Esophagus squamous epithelium (tissue), 4 donors: ENCODE measurements around the gene PCDHGB2.
A peak's percentile ranks its signal among the peaks of the same experiment; 100 is the strongest.

ENCODE experiments used
- POLR2A ChIP-seq, 4 donors: fragments of 450-650 bp; IDR thresholded peaks; one replicate each; pipeline ENCODE4 v1.6.1; 2017; ENCODE audit warnings: antibody characterized with exemption in 4 of 4, mild to moderate bottlenecking in 4 of 4, moderate library complexity in 3 of 4
- TF ChIP-seq, protein P1 (sequence below), 6 experiments: fragments of 450-650 bp in 4 of 6; fragments of 200-600 bp in 2 of 6; sonication (generic) in 2 of 6; IDR thresholded peaks; one replicate each; pipeline ENCODE4 v1.5.1; 2016 to 2019; ENCODE audit warnings: antibody characterized with exemption in 6 of 6, mild to moderate bottlenecking in 4 of 6, moderate library complexity in 4 of 6

GRCh38 chr5:141373673-141374317, 14.0 kb downstream of the PCDHGB2 start, which contains the start of gene PCDHGA6:
- TF ChIP-seq, protein P1, sequence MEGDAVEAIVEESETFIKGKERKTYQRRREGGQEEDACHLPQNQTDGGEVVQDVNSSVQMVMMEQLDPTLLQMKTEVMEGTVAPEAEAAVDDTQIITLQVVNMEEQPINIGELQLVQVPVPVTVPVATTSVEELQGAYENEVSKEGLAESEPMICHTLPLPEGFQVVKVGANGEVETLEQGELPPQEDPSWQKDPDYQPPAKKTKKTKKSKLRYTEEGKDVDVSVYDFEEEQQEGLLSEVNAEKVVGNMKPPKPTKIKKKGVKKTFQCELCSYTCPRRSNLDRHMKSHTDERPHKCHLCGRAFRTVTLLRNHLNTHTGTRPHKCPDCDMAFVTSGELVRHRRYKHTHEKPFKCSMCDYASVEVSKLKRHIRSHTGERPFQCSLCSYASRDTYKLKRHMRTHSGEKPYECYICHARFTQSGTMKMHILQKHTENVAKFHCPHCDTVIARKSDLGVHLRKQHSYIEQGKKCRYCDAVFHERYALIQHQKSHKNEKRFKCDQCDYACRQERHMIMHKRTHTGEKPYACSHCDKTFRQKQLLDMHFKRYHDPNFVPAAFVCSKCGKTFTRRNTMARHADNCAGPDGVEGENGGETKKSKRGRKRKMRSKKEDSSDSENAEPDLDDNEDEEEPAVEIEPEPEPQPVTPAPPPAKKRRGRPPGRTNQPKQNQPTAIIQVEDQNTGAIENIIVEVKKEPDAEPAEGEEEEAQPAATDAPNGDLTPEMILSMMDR (IDR thresholded peaks at IDR 0.05): peak in 1 of 6 experiments; percentile 31
- TF ChIP-seq POLR2A (IDR thresholded peaks at IDR 0.05): no peak
